Right ventricle myocardium inferior (tissue), 1 donor: ENCODE measurements around the gene FBXL7. TPM values are rescaled to one million over a fixed set of nuclear protein-coding genes. Genes with fewer than 3 reads are reported as not detected.

Experiments used
- ATAC-seq: fragments of 200-7000 bp; cut with Tn5 transposase; one replicate; pipeline ENCODE4 v1.9.1; 2020; ENCODE audit warnings: mild to moderate bottlenecking, moderate library complexity
- DNase-seq: peaks from one replicate; pipeline ENCODE4 v3.0.0; 2021; ENCODE audit errors: missing footprints
- intact Hi-C: fragments of 100-400 bp; cut with DNase I; formaldehyde crosslinking; loops from one replicate; pipeline ENCODE4 v1.11.0; 2022
- total RNA-seq: library from RNA; stranded (reverse); fragmentation: NEBNext Ultra II Directional; extraction: Animal tissue kit (Norgen Biotek cat#: 25700); gene quantifications from one replicate; pipeline ENCODE4 v1.2.1, GENCODE V29; 2021
- donor health status: DM: no; HTN: yes; CAD: no; lungs with severe emphysema.

Gene FBXL7
- total RNA-seq, 1 donor from 2014 or later, result 17.8 TPM

DNA sequence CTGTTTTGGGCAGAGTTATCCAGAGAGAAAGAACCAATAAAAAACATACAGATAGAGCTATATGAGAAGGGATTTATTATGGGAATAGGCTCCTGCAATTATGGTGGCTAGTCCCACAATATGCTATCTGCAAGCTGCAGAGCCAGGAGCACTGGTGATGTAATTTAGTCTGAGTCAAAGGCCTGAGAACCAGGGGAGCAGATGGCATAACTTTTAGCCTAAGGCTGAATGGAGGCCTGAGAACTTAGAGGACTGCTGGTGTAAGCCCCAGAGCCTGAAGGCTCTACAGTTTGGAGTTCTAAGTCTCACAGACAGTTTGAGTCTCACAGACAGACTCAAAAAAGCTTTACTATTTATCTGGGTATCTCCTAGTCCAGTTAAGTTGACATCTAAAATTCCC is 263.8 kb downstream of the FBXL7 start:
- intact Hi-C loops, result no loop called here
- ATAC-seq (no peak), DNase-seq (no peak)

DNA sequence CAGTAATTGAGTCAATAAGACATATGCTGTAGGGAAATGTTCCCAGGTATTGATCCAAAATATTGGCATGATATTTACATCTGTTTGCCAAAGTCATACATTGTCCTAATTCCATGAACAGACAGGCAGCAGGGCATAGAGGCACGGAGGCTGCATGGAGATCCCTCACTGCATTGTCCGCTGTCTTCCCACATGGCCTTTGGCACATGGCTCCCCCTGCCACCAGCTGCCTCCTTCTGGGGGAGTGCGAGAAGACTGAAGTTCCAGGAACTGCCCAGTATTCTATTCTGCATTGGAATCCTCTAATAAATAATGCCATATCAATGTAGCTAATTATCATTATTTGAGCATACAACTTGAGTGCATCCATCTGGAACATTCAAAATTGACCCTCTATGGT is 269.0 kb downstream of the FBXL7 start:
- intact Hi-C loops, result no loop called here
- DNase-seq (no peak), ATAC-seq (no peak)

DNA sequence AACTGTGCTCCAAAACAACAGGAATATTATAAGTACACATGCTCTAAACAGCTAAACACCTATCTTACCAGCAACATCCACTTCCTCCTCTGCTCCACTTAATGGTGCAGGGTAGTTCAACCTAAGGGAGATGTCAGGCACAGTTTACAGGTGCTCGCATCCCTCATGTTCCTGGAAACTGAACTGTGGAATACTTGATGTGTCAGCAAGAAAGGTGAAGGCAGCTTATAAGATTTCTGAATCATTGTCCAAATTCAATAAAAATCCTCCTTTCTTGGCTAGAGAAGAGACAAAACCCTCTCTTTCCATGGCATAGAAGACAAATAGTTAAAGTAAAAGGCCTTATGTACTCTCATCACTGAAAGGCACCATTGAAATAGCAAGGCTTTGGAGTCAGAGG is 272.2 kb downstream of the FBXL7 start:
- intact Hi-C loops, result no loop called here
- ATAC-seq, result no peak
- no peak for DNase-seq

DNA sequence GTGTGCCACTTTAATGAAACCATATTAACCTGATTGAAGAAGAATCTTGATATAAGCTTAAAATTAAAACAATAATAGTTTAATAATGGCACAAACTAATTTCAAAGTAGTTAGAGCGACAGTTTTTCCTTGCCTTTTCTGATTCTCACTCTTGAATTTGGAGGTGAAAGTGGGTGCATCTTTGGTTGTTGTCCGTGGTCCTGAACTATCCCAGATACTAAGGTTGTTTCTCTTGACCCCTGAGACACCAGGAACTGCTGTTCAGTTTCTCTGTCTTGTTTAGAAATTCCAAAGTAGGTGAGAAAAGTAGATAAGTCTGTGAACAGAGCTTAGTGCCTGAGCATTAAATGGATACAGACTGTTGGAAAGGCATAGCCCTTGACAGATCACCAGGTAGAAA is 274.7 kb downstream of the FBXL7 start:
- DNase-seq (no peak), ATAC-seq (no peak)
- intact Hi-C loops, result no loop called here

DNA sequence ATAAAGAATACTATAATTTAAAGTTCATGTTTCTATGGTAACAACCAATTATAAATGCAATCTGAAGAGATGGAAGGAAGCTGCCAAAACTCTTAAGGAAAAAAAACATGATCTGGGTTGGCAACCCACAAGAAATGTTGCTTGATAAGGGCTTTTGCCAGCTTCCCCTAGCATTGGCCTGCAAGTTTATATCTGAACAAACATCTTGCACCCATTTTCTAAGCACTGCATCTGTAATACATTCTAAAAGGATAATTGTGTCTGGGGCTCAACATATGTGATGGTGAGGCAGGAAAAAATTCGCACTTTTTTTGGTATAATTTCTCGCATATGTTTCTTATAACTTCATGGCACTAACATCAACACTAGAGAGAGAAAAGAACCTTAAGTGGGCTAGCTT is 276.4 kb downstream of the FBXL7 start:
- DNase-seq, result no peak
- no peak for ATAC-seq
- intact Hi-C loops, result no loop called here

DNA sequence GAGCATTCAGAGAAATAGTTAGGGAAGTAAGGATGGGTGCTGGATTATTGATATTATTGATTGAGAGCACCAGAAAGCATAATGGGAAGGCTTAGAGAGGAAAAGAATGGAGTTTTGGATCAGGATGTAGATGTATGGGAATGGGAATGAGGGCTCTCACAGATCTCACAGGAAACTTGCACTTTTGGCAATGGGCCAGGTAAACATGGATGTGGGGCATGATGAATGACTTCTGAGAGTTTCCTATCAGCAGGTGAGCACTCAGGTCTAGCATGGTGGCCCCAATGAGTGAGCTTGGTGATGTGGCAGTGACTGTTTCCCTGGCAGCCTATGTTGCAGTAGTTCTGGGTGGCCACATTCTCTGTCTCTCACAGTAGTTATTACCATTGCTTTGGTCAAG is 283.8 kb downstream of the FBXL7 start:
- ATAC-seq, result no peak
- no peak for DNase-seq
- intact Hi-C loops, result no loop called here

DNA sequence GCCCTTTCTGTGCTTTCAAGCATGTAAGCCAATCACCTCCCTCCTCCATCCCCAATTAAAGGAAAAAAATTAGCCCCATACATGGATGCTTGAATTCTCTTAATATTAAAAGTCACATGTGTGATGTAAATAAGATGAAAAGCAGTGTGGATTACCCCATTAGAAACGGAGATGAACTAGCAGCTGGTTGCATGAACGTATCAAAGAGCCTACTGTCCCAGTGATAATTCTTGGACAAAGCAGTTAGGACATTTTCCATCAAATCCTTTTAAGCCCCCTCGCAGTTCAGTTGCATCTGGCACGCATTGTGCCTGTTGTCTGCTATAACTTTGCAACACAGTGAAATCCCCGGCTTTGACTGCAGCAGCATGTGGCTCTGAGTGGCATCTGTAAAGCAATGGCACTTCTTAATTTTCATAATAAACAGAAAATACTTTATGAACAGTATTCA is 285.6 kb downstream of the FBXL7 start:
- no peak for ATAC-seq
- no peak for DNase-seq
- intact Hi-C loops, result no loop called here

DNA sequence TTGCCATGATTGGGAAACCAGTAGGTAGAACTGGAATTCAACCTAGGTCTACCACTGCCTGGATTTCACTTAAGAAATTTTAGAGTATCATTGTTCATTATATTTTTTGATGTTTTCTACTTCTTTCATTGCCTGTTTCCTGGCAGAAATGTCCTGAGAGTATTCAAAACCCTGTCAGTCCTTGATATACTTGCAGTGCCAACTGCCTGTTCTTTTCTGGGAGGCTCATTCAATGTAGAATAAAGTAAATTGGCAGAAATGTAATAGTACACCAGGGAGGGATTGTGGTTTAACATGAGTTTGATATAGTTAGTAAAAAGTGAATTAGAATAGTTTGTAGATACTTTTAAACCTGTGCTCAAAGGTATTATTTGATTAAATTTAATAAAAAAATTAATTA is 286.3 kb downstream of the FBXL7 start:
- ATAC-seq, result no peak
- intact Hi-C loops, result no loop called here
- no peak for DNase-seq

DNA sequence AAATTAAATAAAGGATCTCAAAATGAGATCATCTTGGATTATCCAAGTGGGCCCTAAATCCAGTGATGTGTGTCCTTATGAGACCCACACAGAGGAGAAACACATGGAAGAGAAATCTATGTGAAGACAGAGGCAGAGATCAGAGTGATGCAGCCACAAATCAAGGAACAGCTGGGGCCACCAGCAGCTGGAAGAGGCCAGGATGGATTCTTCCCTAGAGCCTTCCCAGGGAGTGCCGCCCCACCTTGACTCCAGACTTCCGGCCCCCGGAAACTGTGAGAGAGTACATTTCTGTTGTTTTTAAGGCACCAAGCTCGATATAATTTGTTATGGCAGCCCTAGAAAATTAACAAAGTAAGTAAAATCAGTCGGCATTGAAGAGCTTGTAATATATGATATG is 286.9 kb downstream of the FBXL7 start:
- peak; percentile 33 for ATAC-seq
- no peak for DNase-seq

DNA sequence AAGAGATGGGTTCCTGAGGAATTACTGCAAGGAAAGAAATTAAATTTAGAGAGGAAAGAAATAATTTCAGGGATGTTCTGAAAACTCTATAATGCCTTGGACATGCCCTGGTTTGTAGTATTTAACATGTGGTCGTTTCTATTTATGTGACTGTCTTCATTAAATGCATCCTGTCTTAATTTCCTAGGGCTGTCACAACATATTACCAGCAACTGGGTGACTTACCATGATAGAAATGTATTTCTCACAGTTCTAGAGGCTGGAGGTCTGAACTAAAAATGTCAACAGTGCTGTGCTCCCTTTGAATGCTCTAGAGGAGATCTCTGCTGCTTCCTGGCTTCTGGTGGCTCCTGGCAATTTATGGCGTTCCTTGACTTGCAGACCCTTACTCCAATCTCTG is 287.7 kb downstream of the FBXL7 start:
- DNase-seq, result no peak
- intact Hi-C loops, result no loop called here
- ATAC-seq, result no peak

More for the DNA sequence above, 286.9 kb downstream of the FBXL7 start:
- intact Hi-C loops, result no loop called here

DNA sequence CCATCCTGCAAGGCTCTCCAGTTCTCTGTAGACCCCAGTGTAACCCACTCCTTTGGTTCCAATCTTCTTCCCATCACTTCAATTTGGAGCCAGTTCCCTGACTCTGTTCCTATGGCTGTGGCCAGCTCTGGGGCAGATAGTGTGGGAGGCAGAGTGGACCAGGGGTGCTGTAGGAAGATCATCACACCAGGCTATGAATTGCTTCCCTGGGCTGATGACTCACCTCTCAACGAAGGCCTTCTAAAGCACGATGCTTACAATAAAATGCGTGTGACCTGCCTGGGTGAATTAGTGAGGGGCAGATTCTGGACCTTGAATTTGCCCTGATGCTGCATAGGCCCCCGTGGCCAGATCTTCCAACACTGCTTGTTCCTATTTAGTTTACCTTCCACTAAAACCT is 289.7 kb downstream of the FBXL7 start:
- ATAC-seq (no peak), DNase-seq (no peak)
- intact Hi-C loops, result loop anchor here (10.0 kb wide), 1 partner anchor 285 kb away; the partner anchor contains the start of gene FBXL7

DNA sequence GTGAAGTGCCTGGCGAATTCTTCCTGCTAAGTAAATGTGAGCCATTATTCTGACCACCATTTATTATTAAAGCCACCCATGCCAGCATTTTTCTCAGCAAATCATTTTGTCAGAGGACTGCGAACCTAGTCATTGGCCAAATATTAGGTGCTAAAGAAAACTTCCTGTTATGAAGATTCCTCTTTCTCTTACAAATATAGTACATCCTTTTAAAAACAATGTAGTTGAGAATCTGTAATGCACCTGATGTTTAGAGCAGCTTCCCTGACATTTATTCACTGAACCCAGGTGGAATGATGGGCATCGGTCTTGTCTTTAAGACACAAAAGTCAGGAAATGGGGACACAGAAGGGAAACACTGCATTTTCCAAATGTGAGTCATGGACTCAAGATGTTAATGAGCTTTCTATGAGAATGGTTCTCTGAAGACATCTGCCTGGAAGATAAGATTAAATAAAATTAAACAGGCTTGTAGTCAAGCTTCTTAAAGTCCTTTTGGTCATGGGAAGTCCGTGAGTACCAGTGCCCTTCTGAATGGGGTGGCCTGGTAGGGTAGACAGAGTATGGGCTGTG is 290.6 kb downstream of the FBXL7 start:
- intact Hi-C loops, result loop anchor here (10.0 kb wide), 1 partner anchor 286 kb away; the partner anchor contains the start of gene FBXL7
- no peak for ATAC-seq
- no peak for DNase-seq

DNA sequence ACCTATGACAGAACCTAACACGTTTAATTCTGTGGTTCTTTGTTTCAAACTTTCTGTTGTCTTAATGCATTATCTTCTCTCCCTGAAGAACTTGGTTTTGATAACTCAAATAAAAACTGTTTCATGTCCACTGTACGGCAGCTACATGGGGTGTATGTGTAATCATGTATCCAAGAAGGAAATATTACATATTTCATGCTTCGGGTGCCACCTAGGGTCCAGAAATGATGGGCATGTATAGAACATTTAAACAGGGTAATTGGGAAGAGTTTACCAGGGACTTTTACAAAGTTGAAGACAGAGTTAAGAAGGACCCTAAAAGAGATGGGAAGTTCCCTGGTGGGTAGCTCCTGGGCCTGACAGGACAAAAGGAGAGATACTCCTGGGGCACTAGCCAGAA is 291.3 kb downstream of the FBXL7 start:
- intact Hi-C loops, result loop anchor here (10.0 kb wide), 1 partner anchor 286 kb away; the partner anchor contains the start of gene FBXL7
- DNase-seq (no peak), ATAC-seq (no peak)

DNA sequence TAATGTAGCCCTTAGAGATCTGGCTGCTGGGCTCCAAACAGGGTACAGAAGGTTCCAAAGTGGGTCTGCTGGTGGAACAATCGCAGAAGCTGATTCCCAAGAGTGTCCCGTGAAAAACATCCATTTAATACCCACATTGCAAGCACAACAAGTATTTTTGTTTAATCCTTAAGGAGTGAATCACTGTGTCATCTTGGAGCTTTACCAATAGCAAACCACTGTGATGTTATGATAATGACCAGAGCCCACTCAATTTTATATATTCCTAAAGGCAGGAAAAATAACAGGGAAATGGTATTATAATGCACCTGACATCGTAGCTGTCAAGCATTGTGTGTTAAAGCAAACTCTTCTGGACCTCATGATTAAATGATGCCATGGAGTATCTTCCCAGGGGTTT is 291.9 kb downstream of the FBXL7 start:
- ATAC-seq (no peak), DNase-seq (no peak)
- intact Hi-C loops, result loop anchor here (10.0 kb wide), 1 partner anchor 287 kb away; the partner anchor contains the start of gene FBXL7

DNA sequence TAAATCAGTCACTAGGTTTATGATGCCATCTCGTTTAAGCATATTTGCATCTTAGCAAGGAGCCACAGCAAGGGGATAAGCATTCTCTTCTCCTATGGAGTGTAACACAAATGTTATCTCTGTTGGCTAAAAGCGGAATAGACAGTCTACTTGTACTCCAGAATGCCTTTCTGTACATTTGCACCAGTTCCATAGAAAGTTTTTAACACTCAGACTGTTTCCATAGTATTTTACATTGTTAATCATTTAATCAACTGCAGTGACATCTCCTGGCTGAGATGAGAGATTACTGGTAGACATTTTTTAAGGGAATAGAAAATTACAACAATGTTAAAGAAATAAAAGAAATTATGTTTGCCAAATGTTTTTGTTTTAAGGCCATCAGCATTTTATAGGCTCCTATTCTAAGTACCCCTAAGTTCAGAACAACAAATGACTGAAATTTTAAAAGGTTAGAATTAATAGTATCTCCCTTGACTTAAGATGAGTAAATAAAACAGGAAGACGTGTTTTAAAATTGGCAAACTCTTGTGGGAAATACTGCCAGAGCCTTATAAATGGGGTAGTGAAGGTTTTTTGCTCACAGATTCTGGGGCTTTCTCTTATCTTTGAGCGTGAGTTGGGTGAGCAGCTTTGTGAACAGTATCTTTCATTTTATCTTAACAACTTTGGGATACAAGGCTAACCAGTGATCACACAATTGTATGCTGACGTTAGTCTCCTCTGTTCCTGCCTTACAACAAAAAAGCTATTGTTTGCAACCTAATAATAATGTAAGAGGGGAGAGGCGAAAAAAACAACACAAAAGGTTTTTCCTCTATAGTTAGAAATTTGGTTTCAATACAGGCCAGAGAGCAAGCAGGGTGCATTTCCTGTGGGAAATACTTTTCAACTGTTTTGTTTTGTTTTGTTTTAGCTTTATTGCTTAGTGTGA is 294.3 kb downstream of the FBXL7 start:
- ATAC-seq, result no peak
- intact Hi-C loops, result loop anchor here (10.0 kb wide), 1 partner anchor 290 kb away; the partner anchor contains the start of gene FBXL7
- DNase-seq, result no peak

DNA sequence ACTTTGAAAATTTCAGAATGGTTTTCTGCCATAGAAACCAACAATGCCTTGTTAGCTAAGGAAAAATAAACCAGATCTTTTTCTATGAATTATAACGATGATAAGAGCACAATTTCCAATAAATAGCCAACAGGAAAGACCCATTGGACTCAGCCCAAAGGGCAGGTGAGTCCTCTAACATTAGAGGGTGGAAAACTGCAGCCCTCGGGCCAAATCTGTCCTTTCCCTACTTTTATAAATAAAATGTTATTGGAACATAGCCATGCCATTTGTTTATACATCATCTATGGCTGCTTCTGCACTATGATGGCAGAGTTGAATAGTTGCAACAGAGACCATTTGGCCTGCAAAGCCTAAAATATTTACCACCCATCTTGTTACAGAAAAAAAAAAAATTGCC is 296.1 kb downstream of the FBXL7 start:
- ATAC-seq, result no peak
- intact Hi-C loops, result loop anchor here (10.0 kb wide), 1 partner anchor 291 kb away; the partner anchor contains the start of gene FBXL7
- no peak for DNase-seq

DNA sequence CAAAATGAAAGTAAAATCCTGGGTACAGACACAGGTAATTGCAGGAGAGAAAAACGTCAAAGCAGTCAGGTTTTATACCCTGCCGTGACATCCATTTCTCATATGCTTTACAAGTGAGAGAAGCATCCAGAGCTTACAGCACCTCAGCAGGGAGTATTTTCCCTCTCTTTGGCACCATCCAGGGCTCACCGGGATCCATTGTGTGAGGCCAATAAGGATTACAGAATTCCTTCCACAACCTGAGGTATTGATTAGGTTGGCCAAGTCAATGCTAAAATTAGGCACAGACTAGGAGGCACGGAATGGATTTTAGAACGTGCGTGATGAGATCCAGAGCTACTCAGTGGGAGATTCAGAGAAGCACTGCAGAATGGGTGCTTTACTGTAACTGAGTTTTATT is 296.6 kb downstream of the FBXL7 start:
- intact Hi-C loops, result loop anchor here (10.0 kb wide), 1 partner anchor 292 kb away; the partner anchor contains the start of gene FBXL7
- ATAC-seq, result no peak
- no peak for DNase-seq

DNA sequence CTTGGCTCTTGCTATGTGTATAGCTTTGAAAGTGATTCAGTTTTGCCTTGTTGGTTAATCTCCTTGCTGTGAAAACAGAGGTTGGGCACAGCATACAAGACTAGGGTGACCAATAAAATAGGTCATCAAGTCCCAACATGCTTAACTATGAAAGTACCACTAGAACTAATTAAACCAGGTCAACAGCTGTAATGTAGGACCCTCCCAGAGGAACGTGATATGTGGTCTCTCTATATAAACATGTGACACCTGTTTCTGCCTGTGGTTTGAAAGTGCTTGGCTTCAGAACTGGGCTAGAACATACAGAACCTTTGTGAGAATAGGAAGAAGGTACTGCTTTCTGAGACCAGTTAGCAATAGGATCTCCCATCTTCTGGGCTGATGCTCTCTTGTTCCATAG is 297.1 kb downstream of the FBXL7 start:
- ATAC-seq (no peak), DNase-seq (no peak)
- intact Hi-C loops, result loop anchor here (10.0 kb wide), 1 partner anchor 292 kb away; the partner anchor contains the start of gene FBXL7

DNA sequence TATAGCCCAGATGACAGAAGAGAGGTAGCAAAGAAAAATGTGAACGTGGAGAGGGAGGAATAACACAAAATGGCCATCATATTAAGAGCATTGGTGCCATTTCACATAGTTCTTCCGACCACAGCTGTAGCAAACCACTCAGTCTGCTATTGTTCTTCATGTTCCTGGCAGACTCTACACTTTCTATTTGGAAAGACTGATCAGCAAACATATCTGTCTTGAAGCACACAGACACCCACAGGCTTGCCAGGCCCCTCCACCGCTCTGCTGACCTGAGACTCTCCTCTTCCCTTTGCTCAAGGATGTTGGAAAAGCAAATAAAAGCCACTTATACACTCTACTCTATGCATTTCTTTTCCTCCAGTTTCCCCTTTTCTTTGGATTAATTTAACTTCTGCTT is 298.0 kb downstream of the FBXL7 start:
- peak; percentile 63 for ATAC-seq
- intact Hi-C loops, result loop anchor here (10.0 kb wide), 1 partner anchor 293 kb away; the partner anchor contains the start of gene FBXL7
- no peak for DNase-seq

DNA sequence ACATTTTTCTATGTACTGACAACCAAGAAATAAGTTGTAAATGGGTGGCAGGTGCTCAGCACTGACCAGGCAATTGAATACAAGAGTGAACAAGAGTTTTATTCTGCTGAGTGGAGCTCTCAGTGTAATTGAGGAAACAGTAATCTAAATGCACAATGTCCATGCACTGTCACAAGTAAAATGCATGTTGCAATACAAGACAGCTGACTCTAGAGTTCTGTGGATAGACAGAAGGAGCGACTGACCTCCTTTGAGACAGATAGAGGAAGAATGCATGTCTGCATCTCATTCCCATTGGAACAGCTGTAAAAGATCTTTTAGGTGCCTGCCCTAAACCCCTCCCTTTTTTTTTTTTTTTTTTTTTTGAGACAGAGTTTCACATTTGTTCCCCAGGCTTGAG is 299.0 kb downstream of the FBXL7 start:
- no peak for DNase-seq
- ATAC-seq, result peak; percentile 53
- intact Hi-C loops, result loop anchor here (10.0 kb wide), 1 partner anchor 294 kb away; the partner anchor contains the start of gene FBXL7
